Right ventricle myocardium inferior (tissue), 1 donor: ENCODE data around the gene CPPED1. TPM values are rescaled to one million over a fixed set of nuclear protein-coding genes. Genes with fewer than 3 reads are reported as not detected.

Experiments
- ATAC-seq: fragments of 200-7000 bp; cut with Tn5 transposase; one replicate; pipeline ENCODE4 v1.9.1; 2020; ENCODE audit warnings: mild to moderate bottlenecking, moderate library complexity
- DNase-seq: peaks from one replicate; pipeline ENCODE4 v3.0.0; 2021; ENCODE audit errors: missing footprints
- intact Hi-C: fragments of 100-400 bp; cut with DNase I; formaldehyde crosslinking; loops from one replicate; pipeline ENCODE4 v1.11.0; 2022
- total RNA-seq: library from RNA; stranded (reverse); fragmentation: NEBNext Ultra II Directional; extraction: Animal tissue kit (Norgen Biotek cat#: 25700); gene quantifications from one replicate; pipeline ENCODE4 v1.2.1, GENCODE V29; 2021
- donor health status: DM: no; HTN: yes; CAD: no; lungs with severe emphysema.

The CPPED1 gene
- total RNA-seq, 1 donor from 2014 or later: 14.3 TPM

GRCh38 chr16:12675046-12675445, 128.6 kb downstream of the CPPED1 start:
- DNase-seq: no peak
- no peak for ATAC-seq
- intact Hi-C loops: no loop called here

- DNase-seq (no peak), ATAC-seq (no peak)
- intact Hi-C loops: no loop called here
Measured at GRCh38 chr16:12674524-12674923, 129.2 kb downstream of the CPPED1 start.

- intact Hi-C loops: no loop called here
- ATAC-seq: no peak
- DNase-seq: no peak
Measured at GRCh38 chr16:12674071-12674470, 129.6 kb downstream of the CPPED1 start.

- no peak for DNase-seq
- ATAC-seq: no peak
- intact Hi-C loops: no loop called here
Measured at GRCh38 chr16:12673466-12673865, 130.2 kb downstream of the CPPED1 start.

- intact Hi-C loops: no loop called here
- ATAC-seq: no peak
- no peak for DNase-seq
Measured at GRCh38 chr16:12672986-12673385, 130.7 kb downstream of the CPPED1 start.

- DNase-seq (no peak), ATAC-seq (no peak)
- intact Hi-C loops: no loop called here
Measured at GRCh38 chr16:12669908-12670307, 133.8 kb downstream of the CPPED1 start.

- ATAC-seq: no peak
- DNase-seq: no peak
- intact Hi-C loops: no loop called here
Measured at GRCh38 chr16:12667909-12668308, 135.8 kb downstream of the CPPED1 start.

GRCh38 chr16:12664164-12664733, 139.4 kb downstream of the CPPED1 start:
- ATAC-seq: no peak
- intact Hi-C loops: no loop called here
- DNase-seq: no peak

GRCh38 chr16:12661656-12662172, 142.0 kb downstream of the CPPED1 start:
- DNase-seq: no peak
- ATAC-seq: no peak
- intact Hi-C loops: no loop called here

- intact Hi-C loops: no loop called here
- no peak for DNase-seq
- ATAC-seq: no peak
Measured at GRCh38 chr16:12659871-12660270, 143.8 kb downstream of the CPPED1 start.

- intact Hi-C loops: no loop called here
- ATAC-seq (no peak), DNase-seq (no peak)
Measured at GRCh38 chr16:12658506-12658905, 145.2 kb downstream of the CPPED1 start.

GRCh38 chr16:12655537-12655936, 148.2 kb downstream of the CPPED1 start:
- ATAC-seq (no peak), DNase-seq (no peak)
- intact Hi-C loops: no loop called here

- ATAC-seq (no peak), DNase-seq (no peak)
- intact Hi-C loops: no loop called here
Measured at GRCh38 chr16:12653820-12654392, 149.8 kb downstream of the CPPED1 start.

GRCh38 chr16:12652924-12653323, 150.8 kb downstream of the CPPED1 start:
- DNase-seq: no peak
- ATAC-seq: no peak
- intact Hi-C loops: no loop called here

- intact Hi-C loops: no loop called here
- no peak for DNase-seq
Measured at GRCh38 chr16:12651765-12652512, 151.7 kb downstream of the CPPED1 start.

GRCh38 chr16:12649356-12649755, 154.3 kb downstream of the CPPED1 start:
- DNase-seq (no peak), ATAC-seq (no peak)
- intact Hi-C loops: no loop called here

More at GRCh38 chr16:12651765-12652512, 151.7 kb downstream of the CPPED1 start:
- ATAC-seq: no peak

- intact Hi-C loops: no loop called here
- ATAC-seq: no peak
- DNase-seq: no peak
Measured at GRCh38 chr16:12646490-12647274, 157.0 kb downstream of the CPPED1 start.

- no peak for ATAC-seq
- DNase-seq: no peak
- intact Hi-C loops: no loop called here
Measured at GRCh38 chr16:12646098-12646489, 157.6 kb downstream of the CPPED1 start.

- intact Hi-C loops: no loop called here
- ATAC-seq: no peak
Measured at GRCh38 chr16:12643034-12643455, 160.6 kb downstream of the CPPED1 start.

More at GRCh38 chr16:12643034-12643455, 160.6 kb downstream of the CPPED1 start:
- no peak for DNase-seq
